HG03469 (cell line): ENCODE results near the gene SLC8A1.

Experiments used
- ATAC-seq: cut with Tn5 transposase; IDR thresholded peaks from one replicate; pipeline ENCODE4 v1.9.1; 2021; ENCODE audit warnings: mild to moderate bottlenecking, moderate library complexity, moderate number of reproducible peaks; ENCODE audit not compliant: unreplicated experiment

The SLC8A1 gene

GRCh38 chr2:40451918-40452605 is at the start of gene SLC8A1:
Gene SLC8A1, minus strand, starts transcription at chr2:40452090.
- ATAC-seq, result no peak

DNA sequence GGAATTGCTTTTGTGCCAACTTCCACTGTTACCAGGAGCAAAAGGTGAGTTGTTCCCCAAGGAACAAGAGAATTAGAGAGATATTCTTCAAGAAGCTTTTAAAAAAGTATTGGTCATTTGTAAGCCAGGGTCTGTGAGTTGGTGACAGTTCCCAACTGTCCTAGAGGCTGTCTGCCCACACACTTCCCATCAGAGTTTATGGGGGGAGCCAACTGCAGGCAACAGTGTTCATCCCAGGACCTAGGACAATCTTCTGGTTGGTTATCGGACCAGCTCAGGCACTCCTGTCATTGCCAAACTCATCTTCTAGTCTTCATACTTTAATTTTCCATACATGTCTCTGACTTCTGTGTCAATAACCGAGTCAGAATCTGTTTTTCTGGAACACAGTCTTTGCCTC is 47.5 kb upstream of the SLC8A1 start:
- no peak for ATAC-seq

GRCh38 chr2:40497251-40497859 is 45.5 kb upstream of the SLC8A1 start:
- no peak for ATAC-seq

DNA sequence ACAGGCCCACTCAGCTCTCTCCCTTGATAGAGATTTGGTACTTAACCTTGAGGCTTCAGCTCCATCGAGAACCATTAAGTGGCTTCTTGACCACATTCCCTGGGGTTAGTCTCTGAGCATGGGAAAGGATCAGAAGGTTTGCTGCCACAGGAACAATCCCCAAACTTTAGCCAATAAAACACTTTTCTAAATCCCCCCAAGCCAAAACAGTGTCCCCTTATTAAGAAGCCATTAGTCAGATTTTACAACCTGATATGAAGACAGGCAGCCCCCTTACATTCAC is 37.7 kb upstream of the SLC8A1 start:
- ATAC-seq, result no peak

DNA sequence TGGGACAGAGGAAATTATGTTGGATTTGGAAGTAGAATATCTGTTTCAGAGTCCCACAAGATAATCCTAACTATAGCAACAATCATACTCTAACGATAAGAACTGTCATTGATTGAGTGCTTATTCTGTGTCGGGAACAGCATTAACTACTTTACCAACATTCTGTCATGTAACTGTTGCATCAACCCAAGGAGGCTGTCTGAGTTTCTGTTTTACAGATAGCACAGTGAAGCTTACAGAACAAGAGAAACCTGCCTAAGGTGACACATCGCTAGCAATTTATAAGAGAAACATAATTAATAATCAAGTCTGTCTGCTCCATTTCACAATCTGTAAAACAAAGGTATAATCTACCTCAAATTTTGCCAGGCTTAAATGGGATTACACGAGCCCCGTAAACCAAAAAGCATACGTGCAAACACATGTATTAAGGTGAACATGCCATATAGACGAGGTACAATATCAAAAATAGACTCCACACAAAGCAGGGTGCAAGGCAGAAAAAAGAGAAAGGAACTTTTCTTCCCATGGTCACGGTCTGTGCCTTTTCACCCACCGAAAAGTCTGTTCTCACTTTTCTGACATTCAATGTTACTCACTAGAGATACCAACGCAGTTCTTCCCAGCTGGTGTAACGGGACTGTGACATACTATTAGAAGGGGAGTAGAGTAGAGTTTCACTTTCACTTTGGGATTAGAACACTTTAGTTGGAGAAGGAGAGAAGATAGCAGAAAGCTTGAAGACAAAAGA is 37.2 kb upstream of the SLC8A1 start:
- ATAC-seq, result no peak

DNA sequence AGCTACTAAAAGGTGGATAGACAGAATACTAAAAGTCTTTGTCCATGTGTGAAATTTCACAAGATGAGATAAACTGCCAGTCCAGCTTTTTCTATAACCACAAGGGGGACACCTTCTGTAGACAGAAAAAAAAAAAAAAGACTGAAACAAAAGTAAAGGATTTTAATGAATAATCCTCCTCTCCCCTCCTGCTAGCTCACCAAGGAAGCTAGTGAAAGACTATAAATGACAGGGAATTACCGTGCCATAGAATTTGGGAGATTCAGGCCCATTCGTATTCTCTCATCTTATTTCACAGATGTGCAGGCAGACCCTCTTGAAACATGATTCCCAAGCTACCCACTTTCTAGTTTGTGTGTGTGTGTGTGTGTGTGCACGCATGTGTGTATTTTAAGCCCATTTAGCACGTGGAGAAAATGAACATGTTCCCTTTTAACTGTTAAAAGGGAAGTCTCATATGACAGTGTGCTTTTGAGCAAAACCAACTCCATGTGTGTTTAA is 36.3 kb upstream of the SLC8A1 start:
- no peak for ATAC-seq

- no peak for ATAC-seq
Observed at GRCh38 chr2:40487602-40488001, 35.7 kb upstream of the SLC8A1 start.

DNA sequence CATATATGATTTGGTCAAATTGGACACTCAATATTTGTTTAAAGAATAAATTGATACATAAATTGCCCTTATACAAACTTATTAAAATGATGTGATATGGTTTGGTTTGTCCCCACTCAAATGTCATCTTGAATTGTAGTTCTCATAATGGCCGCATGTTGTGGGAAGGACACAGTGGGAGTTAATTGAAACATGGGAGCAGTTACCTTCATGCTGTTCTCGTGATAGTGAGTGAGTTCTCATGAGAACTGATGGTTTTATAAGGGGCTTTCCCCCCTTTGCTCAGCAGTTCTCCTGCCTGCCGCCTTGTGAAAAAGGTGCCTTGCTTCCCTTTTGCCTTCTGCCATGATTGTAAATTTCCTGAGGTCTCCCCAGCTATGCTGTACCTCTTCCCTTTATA is 34.0 kb upstream of the SLC8A1 start:
- ATAC-seq, result no peak

GRCh38 chr2:40485318-40485717 is 33.4 kb upstream of the SLC8A1 start:
- no peak for ATAC-seq

GRCh38 chr2:40483549-40484243 is 31.8 kb upstream of the SLC8A1 start:
- no peak for ATAC-seq

GRCh38 chr2:40480596-40480995 is 28.7 kb upstream of the SLC8A1 start:
- ATAC-seq, result no peak

GRCh38 chr2:40480073-40480472 is 28.2 kb upstream of the SLC8A1 start:
- no peak for ATAC-seq

DNA sequence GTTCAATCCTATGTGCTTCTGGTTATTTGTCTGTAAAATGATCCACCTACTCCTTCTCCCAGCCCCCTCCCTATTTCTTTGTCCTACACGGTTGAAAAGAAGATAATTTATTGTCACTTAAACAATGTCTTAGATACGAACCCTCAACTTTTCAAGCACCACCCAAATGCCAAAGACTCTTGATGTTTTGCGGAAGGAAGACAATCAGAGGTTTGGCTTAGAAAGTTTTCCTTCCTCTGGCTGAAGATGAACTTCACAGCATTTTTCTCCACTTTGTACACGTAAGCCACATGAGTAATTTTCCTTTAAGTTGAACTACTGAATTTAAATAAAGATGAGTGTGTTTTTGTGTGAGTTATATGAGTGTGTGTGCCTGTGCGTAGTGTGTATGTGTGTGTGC is 25.5 kb upstream of the SLC8A1 start:
- ATAC-seq, result no peak

- ATAC-seq, result no peak
Observed at GRCh38 chr2:40476436-40476835, 24.5 kb upstream of the SLC8A1 start.

- ATAC-seq, result no peak
Observed at GRCh38 chr2:40474306-40474705, 22.4 kb upstream of the SLC8A1 start.

GRCh38 chr2:40471866-40472265 is 20.0 kb upstream of the SLC8A1 start:
- no peak for ATAC-seq

- no peak for ATAC-seq
Observed at GRCh38 chr2:40470822-40471813, 19.2 kb upstream of the SLC8A1 start.

DNA sequence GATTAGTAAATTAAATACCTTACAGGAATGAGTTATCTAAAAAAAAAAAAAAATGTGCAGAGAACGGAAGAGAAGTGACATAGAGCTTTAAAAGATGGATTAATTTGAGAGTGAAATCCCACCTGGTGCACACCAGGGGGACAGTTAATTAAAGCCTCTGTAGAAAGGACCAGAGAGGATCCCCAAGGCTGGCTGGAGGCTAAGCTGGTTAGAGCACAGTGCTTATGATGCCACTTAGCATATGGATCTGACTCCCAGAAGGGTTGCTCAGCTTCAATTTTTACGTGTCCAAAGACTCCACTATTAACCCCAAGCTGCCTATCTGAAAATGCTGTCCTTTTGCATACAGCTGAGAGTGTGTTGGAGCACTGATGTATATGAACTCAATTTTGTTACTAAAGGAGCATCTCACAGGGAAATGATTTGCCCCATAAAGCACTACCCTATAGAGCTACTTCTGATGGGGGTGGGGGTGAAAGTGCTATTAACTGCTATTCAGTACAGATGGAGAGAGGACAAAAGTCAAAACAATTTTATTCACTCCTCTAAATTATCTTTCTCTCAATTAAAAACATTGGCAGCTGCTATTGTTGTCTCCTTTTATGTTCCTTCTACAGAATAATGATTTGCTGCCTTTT is 15.2 kb upstream of the SLC8A1 start:
- ATAC-seq, result no peak

DNA sequence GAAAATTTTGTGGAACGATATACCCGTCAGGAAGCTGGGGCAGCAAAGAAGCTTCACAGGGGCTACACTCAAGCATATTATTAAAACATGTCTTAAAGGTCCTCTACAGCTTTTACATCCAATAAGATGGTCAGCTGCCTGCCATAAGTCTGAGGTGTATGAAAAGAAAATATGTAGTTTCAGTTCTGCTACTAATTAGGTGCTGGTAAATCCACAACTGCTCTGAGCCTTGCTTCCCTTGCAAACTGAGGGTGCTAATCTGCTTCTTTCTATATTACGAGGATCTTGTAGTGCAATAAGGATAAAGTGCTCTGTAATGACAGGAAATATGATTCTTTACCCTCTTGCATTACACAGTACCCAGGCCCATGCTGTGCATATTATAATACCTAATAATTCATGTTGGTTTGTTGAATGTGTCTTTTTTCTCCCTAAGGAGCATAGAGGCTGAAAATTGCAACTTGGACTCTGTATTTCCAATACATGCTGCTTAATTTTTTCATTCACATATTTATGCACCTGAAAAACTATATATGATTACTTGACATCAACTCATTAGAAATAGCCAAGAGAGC is 14.5 kb upstream of the SLC8A1 start:
- ATAC-seq, result no peak

GRCh38 chr2:40463112-40463511 is 11.2 kb upstream of the SLC8A1 start:
- ATAC-seq, result no peak
